ENCODE results near the gene GRID2.

- no peak for TF ChIP-seq POLR2A (IDR thresholded peaks at IDR 0.05)
- no peak for TF ChIP-seq CTCF (IDR thresholded peaks at IDR 0.05)
Observed at GRCh38 chr4:93814722-93815121, 1511.0 kb downstream of the GRID2 start.
